Heart right ventricle (tissue), 16 donors: ENCODE data around the gene MEG3. TPM values are rescaled to one million over a fixed set of nuclear protein-coding genes. Genes with fewer than 3 reads are reported as not detected.

Experiments
- ATAC-seq, 8 donors: fragments of 200-7000 bp; cut with Tn5 transposase; one replicate each; pipeline ENCODE4 v1.9.1; 2020; ENCODE audit warnings: mild to moderate bottlenecking in 8 of 8, moderate library complexity in 8 of 8, moderate number of reproducible peaks in 1 of 8
- DNase-seq, 2 donors: peaks; one replicate each; pipeline ENCODE4 v3.0.0-alpha.2; 2020
- H3K27ac ChIP-seq, 10 donors: fragments of 200-600 bp; sonication (generic) in 2 of 10; one replicate each; pipeline versions ENCODE4 v1.5.0 to v1.8.0; 2020 to 2022; ENCODE audit warnings: mild to moderate bottlenecking in 3 of 10
- H3K27me3 ChIP-seq, 7 donors: fragments of 200-600 bp; one replicate each; pipeline ENCODE4 v1.8.0; 2021 to 2022; ENCODE audit warnings: mild to moderate bottlenecking in 2 of 7
- H3K36me3 ChIP-seq, 9 donors: fragments of 200-600 bp; sonication (generic) in 1 of 9; one replicate each; pipeline versions ENCODE4 v1.5.0 to v1.8.0; 2020 to 2022; ENCODE audit warnings: mild to moderate bottlenecking in 2 of 9
- H3K4me1 ChIP-seq, 9 donors: fragments of 200-600 bp; sonication (generic) in 1 of 9; one replicate each; pipeline versions ENCODE4 v1.5.0 to v1.8.0; 2020 to 2022; ENCODE audit warnings: mild to moderate bottlenecking in 4 of 9
- H3K4me3 ChIP-seq, 10 donors: fragments of 200-600 bp; sonication (generic) in 2 of 10; one replicate each; pipeline versions ENCODE4 v1.5.0 to v1.8.0; 2020 to 2022; ENCODE audit warnings: mild to moderate bottlenecking in 7 of 10, moderate library complexity in 2 of 10
- H3K9me3 ChIP-seq, 11 donors: fragments of 200-600 bp in 10 of 11; sonication (generic) in 2 of 11; one replicate each; pipeline versions ENCODE4 v1.5.0 to v1.8.0; 2013 to 2022; ENCODE audit warnings: mild to moderate bottlenecking in 2 of 11, control low read depth in 1 of 11, moderate library complexity in 1 of 11
- WGBS, 2 donors: extraction: QIAGEN DNeasy Blood & Tissue Kit; methylation state at CpG; one replicate each; pipeline ENCODE4 v1.1.7; 2013; ENCODE audit warnings: inconsistent platforms in 1 of 2; 5-methylcytosine and 5-hydroxymethylcytosine counted together
- intact Hi-C, 10 donors: fragments of 100-400 bp; cut with DNase I; formaldehyde crosslinking; loops; one replicate each; pipeline versions ENCODE4 v1.11.1 to v1.14.2; 2022
- polyA plus RNA-seq, 2 donors: library from polyadenylated mRNA; stranded (reverse); fragments of 200-250 nt; gene quantifications; one replicate each; pipeline ENCODE4 v1.2.3, GENCODE V29; 2013
- total RNA-seq, 10 donors: library from RNA; stranded (reverse); fragmentation: NEBNext Ultra II Directional in 3 of 10; extraction: Animal tissue kit (Norgen Biotek cat#: 25700) in 3 of 10; gene quantifications; one replicate each; pipeline versions ENCODE4 v1.2.1 to v1.2.4, GENCODE V29; 2021 to 2023
- TF ChIP-seq, protein P1 (sequence below), 9 donors: fragments of 200-600 bp; sonication (generic) in 2 of 9; IDR thresholded peaks; one replicate each; pipeline versions ENCODE4 v1.5.0 to v1.8.0; 2021 to 2022; ENCODE audit warnings: antibody characterized with exemption in 9 of 9, mild to moderate bottlenecking in 5 of 9, moderate library complexity in 1 of 9
- donor health status: Arrhythmogenic right ventricular cardiomyopathy.
- donor health status: ischemic (EF 13 %, LVEDD 7.1; RV severe dilation, severe dysfunction).
- donor health status: healthy with polysubstance abuse.
- donor health status: DM: no; HTN: yes; CAD: no.
- donor health status: DM: no; HTN: no; CAD: no.
- donor health status: ischemic (EF 25% LVEDD 6.9; RV normal size, moderate dysfunction).
- donor health status: ischemic (EF 25% LVEDD 5.7; RV mildly dilated, moderate dysfunction).
- donor health status: healthy.
- donor health status: DM: yes; HTN: yes; CAD: no.
- donor health status: Ischemic cardiomyopathy.
- donor health status: ischemic (EF 35%, LVEDD 5.7; RV mildly dilated, moderate dysfunction).
- donor health status: nonischemic (EF 11% LVEDD 7.7; RV severe dilation, severe dysfunction).
- donor health status: DM: yes; HTN: yes; CAD: no.
- donor health status: PGD.
- donor health status: ischemic (EF 29% LVEDD 5.4; RV normal size, mild dysfunction).
- donor health status: nonischemic (EF 23%, LVEDD 6.1; RV moderate dilation, normal function).

The MEG3 gene
- total and polyA plus RNA-seq, 12 donors = 7.7 to 122 (median 12.4) TPM

DNA sequence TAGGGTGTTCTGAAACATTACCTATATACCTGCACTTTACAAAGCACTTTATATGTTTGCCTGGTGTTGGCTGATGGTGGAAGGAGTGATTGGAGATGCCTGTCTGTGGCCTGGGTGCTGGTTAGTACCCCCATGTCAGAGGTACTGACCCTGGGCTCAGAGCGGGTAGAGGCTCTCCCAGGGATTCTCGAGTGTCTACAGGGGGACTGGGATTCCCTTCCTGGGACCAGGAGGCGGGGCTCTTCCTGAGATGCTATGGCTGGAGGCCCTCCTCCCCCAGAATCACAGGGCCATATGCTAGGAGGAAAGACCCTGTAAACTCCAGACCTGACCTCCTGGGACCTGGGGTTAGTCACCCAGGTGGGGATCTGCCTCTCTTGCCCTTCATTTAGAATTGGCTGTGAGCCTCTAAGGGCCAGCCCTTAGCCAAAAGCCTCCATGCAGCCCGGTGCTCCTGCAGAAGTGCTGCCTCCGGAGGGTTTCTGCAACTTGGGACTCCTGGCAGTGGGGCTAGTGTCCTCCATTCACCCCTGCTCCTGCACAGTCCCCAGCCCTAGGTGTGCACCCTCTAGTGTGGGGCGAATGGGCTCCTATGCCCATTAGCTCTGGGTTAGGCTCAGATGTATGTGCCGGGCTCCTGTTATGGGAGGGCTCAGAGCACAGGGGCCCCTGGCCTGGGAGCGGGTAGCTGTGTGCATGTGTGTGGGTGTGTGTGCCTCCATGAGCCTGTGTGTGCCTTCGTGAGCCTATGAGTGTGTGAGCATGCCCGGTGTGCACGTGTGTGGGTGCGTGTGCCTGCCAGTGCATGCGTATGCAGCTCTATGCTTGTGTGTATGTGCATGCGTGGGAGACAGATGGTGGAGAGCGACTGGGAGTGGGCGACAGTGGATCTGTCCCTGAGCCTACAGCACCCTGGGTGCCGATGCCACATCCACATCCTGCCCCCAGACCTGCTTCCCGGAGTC lies 41.0 kb downstream of the MEG3 start:
- TF ChIP-seq, protein P1, sequence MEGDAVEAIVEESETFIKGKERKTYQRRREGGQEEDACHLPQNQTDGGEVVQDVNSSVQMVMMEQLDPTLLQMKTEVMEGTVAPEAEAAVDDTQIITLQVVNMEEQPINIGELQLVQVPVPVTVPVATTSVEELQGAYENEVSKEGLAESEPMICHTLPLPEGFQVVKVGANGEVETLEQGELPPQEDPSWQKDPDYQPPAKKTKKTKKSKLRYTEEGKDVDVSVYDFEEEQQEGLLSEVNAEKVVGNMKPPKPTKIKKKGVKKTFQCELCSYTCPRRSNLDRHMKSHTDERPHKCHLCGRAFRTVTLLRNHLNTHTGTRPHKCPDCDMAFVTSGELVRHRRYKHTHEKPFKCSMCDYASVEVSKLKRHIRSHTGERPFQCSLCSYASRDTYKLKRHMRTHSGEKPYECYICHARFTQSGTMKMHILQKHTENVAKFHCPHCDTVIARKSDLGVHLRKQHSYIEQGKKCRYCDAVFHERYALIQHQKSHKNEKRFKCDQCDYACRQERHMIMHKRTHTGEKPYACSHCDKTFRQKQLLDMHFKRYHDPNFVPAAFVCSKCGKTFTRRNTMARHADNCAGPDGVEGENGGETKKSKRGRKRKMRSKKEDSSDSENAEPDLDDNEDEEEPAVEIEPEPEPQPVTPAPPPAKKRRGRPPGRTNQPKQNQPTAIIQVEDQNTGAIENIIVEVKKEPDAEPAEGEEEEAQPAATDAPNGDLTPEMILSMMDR (IDR thresholded peaks at IDR 0.05) = no peak
- Histone ChIP-seq H3K4me1 (no peaks in the 10 kb centered on the region), H3K9me3 (no peaks in the 10 kb centered on the region), H3K36me3 (no peaks in the 10 kb centered on the region), H3K4me3 (no peak overlapping the region), H3K27me3 (peaks cover 0 to 7% (median 0%) of the 10 kb centered on the region in 7 donors), H3K27ac (no peak overlapping the region)
- DNase-seq (no peak), ATAC-seq (peak in 1 of 8 donors; percentile 31)
- 87 to 88% methylated on average over 18 of the region's 18 CpGs for WGBS, 2 donors
- intact Hi-C loops = no loop called here

DNA sequence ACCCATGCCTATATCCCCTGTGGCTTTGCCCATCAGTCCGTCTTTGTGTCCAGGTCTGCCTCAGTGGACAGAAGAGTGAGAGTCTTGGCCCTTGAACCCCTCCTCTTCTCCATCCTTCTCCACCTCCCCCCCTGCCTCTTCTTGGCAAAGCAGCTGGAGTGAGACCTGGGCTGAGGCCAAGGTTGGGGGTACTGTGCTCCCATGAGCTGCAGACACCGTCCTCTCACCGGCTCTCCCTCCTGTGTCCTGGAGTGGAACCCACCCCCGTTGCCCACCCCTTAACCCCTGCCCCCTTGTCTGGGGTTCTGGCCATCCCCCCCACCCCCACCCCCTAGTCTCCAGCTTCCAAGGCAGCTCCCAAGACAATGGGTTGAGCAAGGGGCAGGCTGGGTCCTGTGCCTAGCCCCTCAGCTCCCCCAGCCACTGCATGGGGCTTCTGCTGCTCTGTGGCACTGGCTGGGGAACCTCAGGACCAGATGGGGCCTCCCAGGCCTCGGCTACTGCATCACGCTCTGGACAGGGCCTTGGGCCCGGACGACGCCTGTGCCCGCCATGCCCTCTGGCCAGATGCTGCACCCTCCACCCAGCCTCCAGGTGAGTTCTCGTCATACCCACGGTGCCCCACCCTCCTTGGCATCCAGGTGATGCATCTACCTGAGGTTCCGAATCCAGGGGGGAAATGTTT lies 41.9 kb downstream of the MEG3 start:
- TF ChIP-seq, protein P1 (IDR thresholded peaks at IDR 0.05) = no peak
- no peak overlapping the region for H3K27ac ChIP-seq
- no peak overlapping the region for H3K4me3 ChIP-seq
- no peaks in the 10 kb centered on the region for H3K4me1 ChIP-seq
- no peaks in the 10 kb centered on the region for H3K36me3 ChIP-seq
- no peaks in the 10 kb centered on the region for H3K9me3 ChIP-seq
- ATAC-seq (no peak), DNase-seq (no peak)
- intact Hi-C loops = no loop called here
- WGBS, 2 donors = 85 to 88% methylated on average over 13 of the region's 13 CpGs
- peaks cover 0 to 4% (median 0%) of the 10 kb centered on the region in 7 donors for H3K27me3 ChIP-seq

DNA sequence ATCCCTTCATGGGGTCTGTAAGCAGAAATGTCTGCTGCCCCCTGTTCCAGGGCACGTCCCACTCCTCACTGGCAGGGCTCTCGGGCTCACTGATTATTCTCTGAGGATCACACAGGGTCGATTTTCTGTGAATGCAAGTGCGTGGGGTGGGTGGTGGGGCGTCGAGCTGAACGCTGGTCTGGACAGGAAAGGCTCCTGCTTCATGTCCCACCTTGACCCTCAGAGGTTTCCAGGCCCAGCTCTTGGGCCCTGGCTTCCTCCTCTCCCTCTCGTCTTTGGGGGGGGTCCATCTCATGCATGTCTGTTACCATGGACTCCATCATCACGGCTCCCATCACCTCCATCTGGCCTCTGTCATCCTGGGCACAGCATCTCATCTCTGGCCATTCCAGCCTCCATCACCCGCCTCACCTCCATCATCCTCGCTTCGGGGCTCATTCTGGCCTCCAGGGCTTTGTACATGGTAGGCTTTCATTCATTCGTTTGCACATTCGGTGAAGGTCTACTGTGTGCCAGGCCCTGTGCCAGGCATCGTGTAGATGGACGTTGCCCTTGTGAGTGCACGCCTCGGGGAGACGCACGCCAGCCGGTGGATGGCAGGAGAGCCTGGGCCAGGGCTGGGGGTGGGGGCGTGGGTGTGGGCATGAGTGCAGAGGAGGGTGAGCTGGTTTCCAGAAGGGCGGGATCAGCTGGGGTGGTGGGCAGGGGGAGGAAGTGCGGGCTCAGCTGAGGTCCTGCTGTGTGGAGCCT lies 42.9 kb downstream of the MEG3 start:
- Histone ChIP-seq H3K9me3 (no peaks in the 10 kb centered on the region), H3K27me3 (peaks cover 0 to 1% (median 0%) of the 10 kb centered on the region in 7 donors), H3K36me3 (no peaks in the 10 kb centered on the region), H3K4me1 (no peaks in the 10 kb centered on the region), H3K27ac (no peak overlapping the region), H3K4me3 (no peak overlapping the region)
- no peak for DNase-seq
- intact Hi-C loops = no loop called here
- TF ChIP-seq, protein P1 (IDR thresholded peaks at IDR 0.05) = no peak
- 88 to 89% methylated on average over 22 of the region's 24 CpGs for WGBS, 2 donors
- no peak for ATAC-seq
